OCI-LY1 (cell line): Measurements from ENCODE around the gene BNIP3.

Experiments
- H2AFZ ChIP-seq: fragments of 200-600 bp; sonication (generic), shearing (Covaris generic); 2 replicates; pipeline ENCODE4 v1.6.0; 2014; ENCODE audit warnings: antibody characterized with exemption, mild to moderate bottlenecking, low read length
- H3F3A ChIP-seq: fragments of 200-600 bp; sonication (generic), shearing (Covaris generic); 2 replicates; pipeline ENCODE4 v1.6.0; 2014; ENCODE audit warnings: mild to moderate bottlenecking, antibody characterized with exemption, low read length, moderate library complexity; ENCODE audit not compliant: insufficient read depth
- H3K27ac ChIP-seq: fragments of 200-600 bp; sonication (generic); 2 replicates; pipeline ENCODE4 v1.5.1; 2014; ENCODE audit warnings: low read length, mixed run types, mild to moderate bottlenecking, low read depth; ENCODE audit not compliant: poor library complexity, severe bottlenecking
- H3K27me3 ChIP-seq: fragments of 200-600 bp; sonication (generic); 2 replicates; pipeline ENCODE4 v1.6.0; 2014; ENCODE audit warnings: antibody characterized with exemption, mild to moderate bottlenecking, low read length, moderate library complexity; ENCODE audit not compliant: insufficient read depth
- H3K36me3 ChIP-seq: fragments of 200-600 bp; sonication (generic); 2 replicates; pipeline ENCODE4 v1.6.1; 2014; ENCODE audit warnings: mild to moderate bottlenecking, antibody characterized with exemption, low read length, moderate library complexity, mixed read lengths; ENCODE audit not compliant: insufficient read depth
- H3K4me1 ChIP-seq: fragments of 200-600 bp; sonication (generic); 2 replicates; pipeline ENCODE4 v1.5.1; 2014; ENCODE audit warnings: mild to moderate bottlenecking, low read length, moderate library complexity; ENCODE audit not compliant: insufficient read depth, severe bottlenecking
- H3K4me2 ChIP-seq: fragments of 200-600 bp; sonication (generic), shearing (Covaris generic); 2 replicates; pipeline ENCODE4 v1.6.1; 2014; ENCODE audit warnings: low read length
- H3K4me3 ChIP-seq: fragments of 200-600 bp; sonication (generic); 2 replicates; pipeline ENCODE4 v1.5.1; 2014; ENCODE audit warnings: low read length, low read depth, mild to moderate bottlenecking, mixed read lengths; ENCODE audit not compliant: poor library complexity, severe bottlenecking
- H3K79me2 ChIP-seq: fragments of 200-600 bp; shearing (Covaris generic); 2 replicates; pipeline ENCODE4 v1.6.1; 2016; ENCODE audit warnings: mixed run types, low read length, mixed read lengths; ENCODE audit not compliant: insufficient read depth
- H3K9ac ChIP-seq: fragments of 200-600 bp; sonication (generic), shearing (Covaris generic); 2 replicates; pipeline ENCODE4 v1.6.1; 2014; ENCODE audit warnings: mild to moderate bottlenecking, low read length, mixed read lengths
- H3K9me2 ChIP-seq: fragments of 200-600 bp; sonication (generic), shearing (Covaris generic); 2 replicates; pipeline ENCODE4 v1.6.1; 2014; ENCODE audit warnings: low read depth, mild to moderate bottlenecking, low read length, mixed read lengths
- H3K9me3 ChIP-seq: fragments of 200-600 bp; shearing (Covaris generic); 2 replicates; pipeline ENCODE4 v1.6.1; 2014; ENCODE audit warnings: low read length, mixed read lengths
- H4K20me1 ChIP-seq: fragments of 200-600 bp; sonication (generic), shearing (Covaris generic); 2 replicates; pipeline ENCODE4 v1.6.0; 2016; ENCODE audit warnings: mild to moderate bottlenecking, low read length; ENCODE audit not compliant: insufficient read depth
- EZH2 ChIP-seq: fragments of 200-600 bp; sonication (generic), shearing (Covaris generic); IDR thresholded peaks from 2 replicates; pipeline ENCODE4 v1.8.0; 2017; ENCODE audit warnings: borderline replicate concordance, mixed run types, mild to moderate bottlenecking, antibody characterized with exemption, low read length, moderate library complexity, mixed read lengths
- TF ChIP-seq, protein P1 (sequence below): fragments of 200-600 bp; sonication (generic), shearing (Covaris generic); IDR thresholded peaks from 2 replicates; pipeline ENCODE4 v1.5.1; 2017; ENCODE audit warnings: mild to moderate bottlenecking, antibody characterized with exemption, low read length, moderate library complexity, mixed read lengths

BNIP3 gene

DNA sequence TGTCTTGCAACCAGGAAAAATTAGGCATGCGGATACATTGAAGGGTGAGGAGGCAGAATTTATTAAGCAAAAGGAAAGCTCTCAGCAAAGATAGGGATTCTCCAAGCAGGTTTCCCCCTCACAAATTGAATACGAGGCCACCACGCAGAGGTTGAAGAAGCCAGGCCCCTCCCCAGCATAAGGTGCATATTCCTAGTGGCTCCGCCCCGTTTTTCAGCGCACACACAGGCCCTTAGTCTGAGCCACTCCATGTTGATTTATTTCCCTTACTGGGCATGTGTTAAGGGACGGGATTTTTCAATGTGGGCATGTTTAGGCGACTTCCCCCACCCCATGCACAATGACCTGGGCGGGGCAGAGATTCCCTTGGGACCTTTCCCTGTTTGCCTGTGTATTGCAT lies 56.0 kb downstream of the BNIP3 start:
- no peaks in the 10 kb centered on the region for H3K27me3 ChIP-seq
- H3K4me2 ChIP-seq = no peak overlapping the region
- H3K9ac ChIP-seq = no peak overlapping the region
- no peaks in the 10 kb centered on the region for H3K9me2 ChIP-seq
- no peak overlapping the region for H2AFZ ChIP-seq
- H3K36me3 ChIP-seq = no peaks in the 10 kb centered on the region
- H3F3A ChIP-seq = no peaks in the 10 kb centered on the region
- H3K79me2 ChIP-seq = peaks cover 96% of the 10 kb centered on the region
- TF ChIP-seq, protein P1, sequence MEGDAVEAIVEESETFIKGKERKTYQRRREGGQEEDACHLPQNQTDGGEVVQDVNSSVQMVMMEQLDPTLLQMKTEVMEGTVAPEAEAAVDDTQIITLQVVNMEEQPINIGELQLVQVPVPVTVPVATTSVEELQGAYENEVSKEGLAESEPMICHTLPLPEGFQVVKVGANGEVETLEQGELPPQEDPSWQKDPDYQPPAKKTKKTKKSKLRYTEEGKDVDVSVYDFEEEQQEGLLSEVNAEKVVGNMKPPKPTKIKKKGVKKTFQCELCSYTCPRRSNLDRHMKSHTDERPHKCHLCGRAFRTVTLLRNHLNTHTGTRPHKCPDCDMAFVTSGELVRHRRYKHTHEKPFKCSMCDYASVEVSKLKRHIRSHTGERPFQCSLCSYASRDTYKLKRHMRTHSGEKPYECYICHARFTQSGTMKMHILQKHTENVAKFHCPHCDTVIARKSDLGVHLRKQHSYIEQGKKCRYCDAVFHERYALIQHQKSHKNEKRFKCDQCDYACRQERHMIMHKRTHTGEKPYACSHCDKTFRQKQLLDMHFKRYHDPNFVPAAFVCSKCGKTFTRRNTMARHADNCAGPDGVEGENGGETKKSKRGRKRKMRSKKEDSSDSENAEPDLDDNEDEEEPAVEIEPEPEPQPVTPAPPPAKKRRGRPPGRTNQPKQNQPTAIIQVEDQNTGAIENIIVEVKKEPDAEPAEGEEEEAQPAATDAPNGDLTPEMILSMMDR = no peak
- TF ChIP-seq EZH2 = no peak
- H3K4me3 ChIP-seq = no peak overlapping the region
- H3K27ac ChIP-seq = no peak overlapping the region
- H3K9me3 ChIP-seq = peaks cover 13% of the 10 kb centered on the region
- H4K20me1 ChIP-seq = no peaks in the 10 kb centered on the region
- H3K4me1 ChIP-seq = peaks cover 31% of the 10 kb centered on the region

DNA sequence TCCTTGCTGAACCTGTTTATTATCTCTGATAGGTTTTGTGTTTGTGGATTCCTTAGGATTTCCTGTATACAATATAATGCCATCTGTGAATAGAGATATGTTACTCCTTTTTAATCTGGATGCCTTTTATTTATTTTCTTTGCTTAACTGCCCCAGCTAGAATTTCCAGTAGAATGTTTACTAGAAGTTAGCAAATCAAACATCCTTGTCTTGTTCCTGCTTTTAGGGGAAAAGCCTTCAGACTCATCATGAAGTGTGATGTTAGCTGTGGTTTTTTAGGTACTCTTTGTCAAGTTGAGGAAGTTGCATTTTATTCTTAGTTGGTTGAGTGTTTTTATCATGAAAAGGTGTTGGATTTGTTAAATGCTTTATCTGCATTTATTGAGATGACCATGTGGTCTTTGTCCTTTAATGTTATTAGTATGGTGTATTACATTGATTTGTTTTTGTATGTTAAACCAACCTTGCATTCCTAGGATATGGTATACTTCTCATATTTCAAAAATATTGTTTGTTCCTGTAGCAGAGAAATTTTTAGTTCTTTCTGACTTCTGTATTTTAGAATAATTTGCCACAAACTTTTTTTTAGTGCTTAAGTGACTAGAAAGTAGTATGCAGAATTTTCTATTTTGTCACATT lies 56.6 kb downstream of the BNIP3 start:
- no peak overlapping the region for H3K9ac ChIP-seq
- no peaks in the 10 kb centered on the region for H3K27me3 ChIP-seq
- TF ChIP-seq, protein P1 = no peak
- TF ChIP-seq EZH2 = no peak
- no peaks in the 10 kb centered on the region for H3F3A ChIP-seq
- no peaks in the 10 kb centered on the region for H3K36me3 ChIP-seq
- H2AFZ ChIP-seq = no peak overlapping the region
- H3K9me3 ChIP-seq = peaks cover 13% of the 10 kb centered on the region
- H4K20me1 ChIP-seq = no peaks in the 10 kb centered on the region
- peaks cover 95% of the 10 kb centered on the region for H3K79me2 ChIP-seq
- H3K9me2 ChIP-seq = no peaks in the 10 kb centered on the region
- no peak overlapping the region for H3K4me3 ChIP-seq
- no peak overlapping the region for H3K27ac ChIP-seq
- H3K4me2 ChIP-seq = no peak overlapping the region
- peaks cover 33% of the 10 kb centered on the region for H3K4me1 ChIP-seq

GRCh38 chr10:131923038-131923756 lies 58.5 kb downstream of the BNIP3 start:
- no peak overlapping the region for H2AFZ ChIP-seq
- no peaks in the 10 kb centered on the region for H3K36me3 ChIP-seq
- no peak overlapping the region for H3K9ac ChIP-seq
- H3K79me2 ChIP-seq = peaks cover 79% of the 10 kb centered on the region
- no peak overlapping the region for H3K4me3 ChIP-seq
- H3K27me3 ChIP-seq = no peaks in the 10 kb centered on the region
- no peak for TF ChIP-seq EZH2
- TF ChIP-seq, protein P1 = no peak
- H3K9me2 ChIP-seq = no peaks in the 10 kb centered on the region
- no peaks in the 10 kb centered on the region for H3F3A ChIP-seq
- H3K9me3 ChIP-seq = peaks cover 13% of the 10 kb centered on the region
- peaks cover 24% of the 10 kb centered on the region for H3K4me1 ChIP-seq
- no peak overlapping the region for H3K27ac ChIP-seq
- H3K4me2 ChIP-seq = no peak overlapping the region
- no peaks in the 10 kb centered on the region for H4K20me1 ChIP-seq
